ENCODE results near the gene BUD23.
"Not testable (repeated sequence)": the region's sequence is repeated elsewhere in the genome, so short reads cannot be mapped to it uniquely, and the experiment has no call there.

BUD23 gene

DNA sequence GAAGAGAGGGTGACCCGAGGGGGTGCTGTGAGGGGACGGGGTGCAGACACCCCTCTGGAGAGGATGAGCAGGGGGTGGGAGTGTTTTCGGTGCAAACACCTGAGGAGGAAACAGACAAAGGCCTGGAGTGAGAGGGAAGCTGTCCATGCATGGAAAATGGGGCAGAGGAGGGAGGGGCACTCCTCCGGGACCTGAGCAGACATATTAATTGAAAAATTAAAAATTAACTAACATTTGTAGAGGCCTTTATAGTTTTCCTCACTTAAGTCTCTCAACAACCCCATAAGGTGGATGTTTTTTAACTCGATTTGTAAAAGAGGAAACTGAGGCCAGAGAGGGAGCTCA lies 14.5 kb upstream of the BUD23 start:
- no peak for DNase-seq

- DNase-seq = no peak
These were observed 14.1 kb upstream of the BUD23 start for GRCh38 chr7:73669288-73669701.

DNA sequence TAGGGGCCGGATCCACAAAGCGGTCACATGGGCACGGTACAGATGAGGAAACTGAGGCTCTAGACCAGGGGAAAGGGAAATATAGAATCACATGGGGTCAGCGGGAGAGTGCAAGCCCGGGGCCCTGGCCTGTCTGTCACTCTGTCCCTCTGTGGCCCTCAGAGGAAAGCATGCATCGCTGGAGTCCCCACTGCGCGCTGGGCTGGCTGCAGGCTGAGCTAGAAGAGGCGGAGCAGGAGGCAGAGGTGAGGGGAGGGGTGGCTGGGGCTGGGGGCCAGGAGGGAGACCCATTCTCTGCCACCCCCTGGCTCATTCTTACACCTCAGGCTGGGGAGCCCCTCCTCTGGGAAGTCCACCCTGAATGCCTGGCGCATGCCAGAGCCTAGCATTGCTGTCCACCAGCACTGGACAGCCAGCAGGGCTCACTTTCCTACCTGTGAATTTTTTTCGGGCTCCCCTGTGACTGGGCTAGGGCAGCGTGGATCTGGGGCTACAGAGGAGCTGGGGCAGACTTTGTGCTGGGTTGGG lies 13.5 kb upstream of the BUD23 start:
- DNase-seq = no peak

GRCh38 chr7:73671322-73671661 lies 12.1 kb upstream of the BUD23 start:
- DNase-seq = no peak

DNA sequence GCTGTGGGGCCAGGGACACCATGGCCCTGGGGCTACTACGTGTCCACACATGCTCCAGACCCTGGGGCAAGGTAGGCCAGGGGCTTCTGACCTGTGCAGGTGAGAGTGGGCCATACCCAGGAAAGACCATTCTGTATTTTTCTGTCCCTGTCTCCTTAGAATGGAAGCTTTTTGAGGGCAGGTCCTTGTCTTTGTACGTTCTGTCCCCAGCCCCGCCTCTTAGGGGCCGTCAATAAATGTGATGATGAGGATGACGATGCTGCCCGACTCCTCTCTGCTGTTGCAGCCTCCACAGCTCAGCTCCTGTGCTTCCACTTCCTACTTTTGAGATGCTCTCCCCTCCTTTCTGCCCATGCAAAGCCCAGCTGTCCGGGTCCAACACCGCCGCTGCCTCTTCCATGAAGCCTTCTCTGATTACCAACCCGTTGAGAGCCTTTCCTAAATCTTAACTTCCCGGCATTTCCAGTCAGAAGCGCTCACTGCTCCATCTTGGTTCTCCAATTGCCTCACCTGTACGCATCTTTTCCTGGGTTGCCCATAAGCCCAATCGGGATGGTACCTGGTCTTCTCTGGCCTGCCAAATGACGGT lies 11.4 kb upstream of the BUD23 start:
- DNase-seq = no peak

- no peak for DNase-seq
These were observed 8.8 kb upstream of the BUD23 start for GRCh38 chr7:73674468-73675124.

GRCh38 chr7:73676062-73676461 lies 7.3 kb upstream of the BUD23 start:
- not testable (repeated sequence) for DNase-seq

DNA sequence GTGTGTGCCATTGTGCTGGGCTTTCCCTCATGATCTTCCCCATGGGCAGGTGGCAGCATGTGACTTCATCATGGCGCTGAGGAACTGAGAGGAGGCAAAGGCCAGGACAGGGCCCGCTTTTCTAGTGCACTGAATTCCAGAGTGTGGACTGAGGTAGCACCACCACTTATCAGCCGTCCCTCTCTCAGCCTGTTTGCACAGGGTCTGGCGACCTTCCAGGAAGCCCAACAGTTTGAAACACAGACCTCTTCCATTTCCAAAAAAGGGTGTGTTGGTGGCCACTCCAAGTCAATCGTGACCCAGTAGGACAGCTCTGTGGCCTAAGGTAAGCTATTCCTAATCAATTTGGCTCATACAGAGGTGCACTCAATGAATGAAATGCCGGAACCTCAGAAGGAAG lies 4.5 kb upstream of the BUD23 start:
- no peak for DNase-seq

DNA sequence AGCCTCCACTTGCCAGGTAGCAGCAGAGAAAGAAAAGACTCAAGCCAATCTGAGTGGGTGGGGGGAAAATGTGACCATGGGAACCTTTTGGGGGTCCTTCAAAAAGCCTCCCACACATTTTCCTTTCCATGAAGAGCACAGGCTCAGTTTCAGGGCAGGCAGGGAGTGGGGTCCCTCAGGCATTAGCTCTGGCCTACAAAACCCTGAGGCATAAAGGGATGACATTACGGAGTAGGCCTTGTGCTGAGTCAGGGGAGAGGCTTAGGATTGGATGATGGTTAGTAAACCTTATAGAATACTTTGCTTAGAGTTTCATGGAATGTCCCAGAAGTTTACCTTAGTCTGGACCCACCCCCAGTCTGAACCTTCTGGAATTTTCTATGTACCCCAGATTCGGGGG lies 3.7 kb upstream of the BUD23 start:
- DNase-seq = no peak

DNA sequence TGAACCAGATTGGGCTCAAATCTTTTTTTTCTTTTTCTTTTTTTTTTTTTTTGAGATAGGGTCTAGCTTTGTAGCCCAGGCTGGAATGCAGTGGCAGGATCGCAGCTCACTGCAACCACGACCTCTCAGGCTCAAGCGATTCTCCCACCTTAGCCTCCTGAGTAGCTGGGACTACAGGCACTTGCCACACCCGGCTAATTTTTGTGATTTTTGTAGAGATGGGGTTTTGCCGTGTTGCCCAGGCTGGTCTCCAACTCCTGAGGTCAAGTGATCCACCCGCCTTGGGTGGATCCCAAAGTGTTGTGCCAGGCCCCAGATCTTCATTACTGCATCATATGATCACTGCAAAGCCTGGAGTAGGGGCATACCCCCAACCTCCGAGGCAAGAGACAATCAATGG lies 2.9 kb upstream of the BUD23 start:
- no peak for DNase-seq

- no peak for DNase-seq
These were observed 2.4 kb upstream of the BUD23 start for GRCh38 chr7:73681031-73681430.

GRCh38 chr7:73682745-73683055 lies 697 bp upstream of the BUD23 start:
- no peak for DNase-seq

GRCh38 chr7:73683788-73684693 lies 644 bp downstream of the BUD23 start:
- DNase-seq = no peak

DNA sequence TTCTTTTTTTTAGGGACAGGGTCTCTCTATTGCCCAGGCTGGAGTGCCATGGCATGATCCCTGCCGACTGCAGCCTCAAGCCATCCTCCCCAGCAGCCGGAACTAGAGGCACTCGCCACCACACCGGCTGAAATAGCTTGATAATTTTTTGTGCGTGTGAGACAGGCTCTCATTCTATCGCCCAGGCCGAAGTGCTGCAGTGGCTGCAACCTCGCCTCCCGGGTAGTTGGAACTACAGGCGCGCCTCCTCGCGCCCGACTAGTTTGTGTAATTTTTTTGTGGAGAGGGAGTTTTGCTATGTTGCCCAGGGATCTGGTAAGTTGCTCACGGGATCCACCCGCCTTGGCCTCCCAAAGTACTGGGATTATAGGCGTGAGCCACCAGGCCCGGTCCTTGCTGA lies 1.9 kb downstream of the BUD23 start:
- DNase-seq = no peak

DNA sequence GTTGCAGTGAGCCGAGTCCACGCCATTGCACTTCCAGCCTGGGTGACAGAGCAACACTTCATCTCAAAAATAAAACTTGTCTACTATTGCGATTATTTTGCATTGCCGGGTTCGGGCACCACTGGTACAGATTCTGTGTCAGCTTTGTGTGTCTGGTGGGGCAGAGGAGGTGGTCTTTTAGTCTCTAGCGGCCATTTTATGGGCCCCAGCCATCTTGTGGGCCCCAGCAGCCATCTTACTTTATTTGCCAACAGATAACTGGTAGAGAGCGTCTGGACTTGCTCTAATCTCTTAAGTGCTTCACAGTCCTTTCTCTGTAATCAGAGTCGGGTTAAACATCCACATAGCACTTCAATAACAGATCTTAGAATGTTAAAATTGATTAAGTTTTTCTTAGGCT lies 4.9 kb downstream of the BUD23 start:
- no peak for DNase-seq

DNA sequence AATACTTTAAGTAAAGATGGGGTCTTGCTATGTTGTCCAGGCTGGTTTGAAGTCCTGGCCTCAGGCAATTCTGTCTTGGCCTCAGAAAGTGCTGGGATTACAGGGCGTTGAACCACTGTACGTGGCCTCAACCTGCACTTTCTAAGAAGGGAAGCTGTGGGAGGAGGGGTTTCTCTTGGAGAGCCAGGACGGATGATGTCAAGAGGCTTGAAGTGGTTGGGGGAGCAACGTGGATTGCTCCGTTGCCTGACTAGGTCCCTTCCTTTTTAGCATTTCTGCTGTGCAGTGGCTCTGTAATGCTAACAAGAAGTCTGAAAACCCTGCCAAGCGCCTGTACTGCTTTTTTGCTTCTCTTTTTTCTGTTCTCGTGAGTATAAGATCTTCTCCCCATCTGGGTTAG lies 7.2 kb downstream of the BUD23 start:
- no peak for DNase-seq

DNA sequence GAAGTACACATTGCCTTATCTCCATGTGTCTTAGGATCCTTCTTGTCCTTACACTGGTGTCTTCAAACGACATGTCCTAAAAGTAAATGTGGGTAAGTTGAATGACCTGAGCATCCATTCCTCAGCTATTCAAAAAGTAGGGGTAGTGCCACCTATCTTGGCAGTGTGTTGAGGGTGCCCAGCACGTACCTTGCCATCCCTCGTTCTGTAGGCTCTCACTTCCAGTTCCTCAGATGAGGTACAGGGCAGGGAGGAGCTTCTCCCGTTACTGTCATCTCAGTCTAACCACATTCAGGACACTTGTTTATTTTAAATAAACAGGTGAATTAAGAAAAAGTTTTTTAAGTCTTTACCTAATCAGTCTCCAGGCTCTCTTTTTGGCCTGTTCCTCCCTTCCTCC lies 13.0 kb downstream of the BUD23 start:
- DNase-seq = no peak

DNA sequence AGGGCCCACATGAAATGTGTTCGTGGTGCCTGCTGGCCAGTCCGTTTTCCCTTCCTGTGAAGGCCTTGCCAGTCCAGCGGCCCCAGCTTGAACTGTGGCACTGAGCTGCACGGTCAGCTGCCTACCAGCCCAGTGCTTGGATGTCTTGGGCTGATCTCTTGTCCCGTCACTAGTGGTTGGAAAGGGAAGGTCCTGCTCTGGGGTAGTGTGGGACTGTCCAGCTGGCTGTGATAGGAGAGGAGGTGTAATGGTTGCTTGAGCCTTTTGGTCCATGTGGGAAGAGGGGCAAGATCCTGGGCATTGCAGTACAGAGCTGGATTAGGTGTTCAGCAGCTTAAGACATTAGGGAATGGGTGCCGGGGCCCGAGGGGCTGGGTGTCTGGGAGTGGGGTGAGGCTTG lies 15.0 kb downstream of the BUD23 start:
- no peak for DNase-seq

DNA sequence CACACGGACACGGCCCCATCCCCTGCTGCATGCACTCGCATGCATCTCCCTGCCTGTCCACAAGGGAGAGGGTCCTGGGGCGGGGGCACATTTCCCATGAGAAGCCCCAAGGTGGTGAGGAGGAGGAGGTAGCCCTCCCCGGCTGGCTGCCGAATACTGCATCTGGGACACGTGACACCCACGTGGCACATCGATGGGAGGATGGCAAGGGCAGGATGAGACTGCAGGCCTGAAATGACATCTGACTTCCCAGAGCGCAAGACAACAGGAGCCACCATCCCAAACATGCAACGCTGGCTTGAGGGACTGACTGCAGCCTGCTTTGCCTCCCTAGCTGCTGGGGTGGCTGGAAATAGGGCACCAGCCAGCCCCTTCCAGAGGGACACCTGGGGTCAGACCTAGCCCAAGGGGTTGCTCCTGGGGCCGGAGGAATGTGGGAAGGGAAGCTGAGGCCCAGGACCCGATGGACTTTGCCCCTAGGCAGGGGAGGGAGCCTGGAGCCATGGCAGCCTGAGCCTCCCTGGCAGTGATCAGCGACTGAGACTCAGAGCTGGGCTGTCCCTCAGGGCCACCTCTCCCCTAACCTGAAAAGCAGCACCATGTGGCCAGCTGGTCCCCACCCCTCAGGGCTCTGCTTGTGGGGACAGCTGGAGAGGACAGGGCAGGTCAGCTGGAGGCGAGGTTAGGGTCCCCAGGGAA lies 16.1 kb downstream of the BUD23 start:
- no peak for DNase-seq

GRCh38 chr7:73700069-73700423 lies 16.6 kb downstream of the BUD23 start:
- DNase-seq = no peak

GRCh38 chr7:73700581-73701134 lies 17.3 kb downstream of the BUD23 start:
- no peak for DNase-seq

DNA sequence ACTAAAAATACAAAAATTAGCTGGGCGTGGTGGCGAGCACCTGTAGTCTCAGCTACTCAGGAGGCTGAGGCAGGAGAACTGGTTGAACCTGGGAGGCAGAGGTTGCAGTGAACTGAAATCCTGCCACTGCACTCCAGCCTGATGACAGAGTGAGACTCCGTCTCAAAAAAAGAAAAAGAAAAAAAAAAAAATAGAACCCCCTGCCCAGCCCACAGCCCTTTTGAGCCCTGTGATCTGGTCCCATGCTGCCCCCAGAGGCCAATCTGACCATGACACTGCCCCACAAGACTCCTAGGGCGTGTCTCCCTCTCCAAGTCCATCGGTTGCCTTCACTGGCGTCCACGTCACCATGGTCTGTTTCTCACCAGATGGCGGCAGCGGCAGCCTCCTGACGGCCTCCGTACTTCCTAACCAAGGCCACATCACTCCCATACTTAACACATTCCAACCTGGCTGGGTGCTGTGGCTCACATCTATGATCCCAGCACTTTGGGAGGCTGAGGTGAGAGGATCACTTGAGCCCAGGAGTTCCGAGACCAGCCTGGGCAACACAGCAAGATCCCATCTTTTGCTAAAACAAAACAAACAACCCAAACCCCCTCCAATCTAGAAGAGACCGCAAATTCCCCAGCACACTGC lies 18.1 kb downstream of the BUD23 start:
- DNase-seq = peak in 1 of 2 experiments; percentile 29

DNA sequence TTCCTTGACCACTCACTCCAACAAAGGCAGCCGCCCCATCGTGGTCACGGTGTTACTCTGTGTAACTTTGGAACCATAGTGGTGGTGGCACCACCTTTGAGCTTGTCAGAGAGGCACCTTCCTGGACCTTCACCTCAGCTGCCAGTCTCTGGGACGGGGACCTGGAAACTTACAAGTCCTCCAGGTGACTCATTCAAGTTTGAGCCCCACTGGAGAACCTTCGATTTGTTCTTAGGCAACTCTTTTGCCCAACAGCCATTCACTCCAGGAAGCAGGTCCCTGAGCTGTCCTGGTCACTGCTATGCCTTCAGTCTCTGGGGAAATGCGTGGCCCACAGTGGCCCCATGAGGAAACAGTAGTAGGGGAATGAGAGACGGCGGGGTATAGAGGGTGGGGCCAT lies 18.8 kb downstream of the BUD23 start:
- DNase-seq = no peak
